HG03575 (cell line): ENCODE data around the gene RFX2.
"Not testable (repeated sequence)": the region's sequence is repeated elsewhere in the genome, so short reads cannot be mapped to it uniquely, and the experiment has no call there.

Experiments used
- ATAC-seq: cut with Tn5 transposase; IDR thresholded peaks from one replicate; pipeline ENCODE4 v1.9.1; 2021; ENCODE audit not compliant: unreplicated experiment, insufficient number of reproducible peaks, low FRiP score; ENCODE audit errors: extremely low read depth

RFX2 gene

GRCh38 chr19:5967994-5968430 lies 142.3 kb downstream of the RFX2 start:
- ATAC-seq: no peak

- ATAC-seq: no peak
These were observed 142.7 kb downstream of the RFX2 start for GRCh38 chr19:5967571-5967970.

GRCh38 chr19:5966941-5967340 lies 143.4 kb downstream of the RFX2 start:
- ATAC-seq: no peak

GRCh38 chr19:5966215-5966614 lies 144.1 kb downstream of the RFX2 start:
- ATAC-seq: no peak

- no peak for ATAC-seq
These were observed 145.3 kb downstream of the RFX2 start for GRCh38 chr19:5964816-5965565.

GRCh38 chr19:5963855-5964254 lies 146.4 kb downstream of the RFX2 start:
- no peak for ATAC-seq

GRCh38 chr19:5963259-5963658 lies 147.0 kb downstream of the RFX2 start:
- not testable (repeated sequence) for ATAC-seq

- ATAC-seq: no peak
These were observed 148.0 kb downstream of the RFX2 start for GRCh38 chr19:5961969-5962945.

- not testable (repeated sequence) for ATAC-seq
These were observed 148.7 kb downstream of the RFX2 start for GRCh38 chr19:5961641-5961968.

GRCh38 chr19:5960005-5961001 lies 150.0 kb downstream of the RFX2 start:
- ATAC-seq: no peak

- no peak for ATAC-seq
These were observed 150.9 kb downstream of the RFX2 start for GRCh38 chr19:5959260-5960004.

- no peak for ATAC-seq
These were observed 151.5 kb downstream of the RFX2 start for GRCh38 chr19:5958851-5959122.

GRCh38 chr19:5958074-5958850 lies 152.0 kb downstream of the RFX2 start:
- no peak for ATAC-seq

GRCh38 chr19:5957170-5957569 lies 153.1 kb downstream of the RFX2 start:
- no peak for ATAC-seq

GRCh38 chr19:5956728-5957127 lies 153.6 kb downstream of the RFX2 start:
- ATAC-seq: no peak

GRCh38 chr19:5956323-5956722 lies 154.0 kb downstream of the RFX2 start:
- no peak for ATAC-seq

- no peak for ATAC-seq
These were observed 154.7 kb downstream of the RFX2 start for GRCh38 chr19:5955636-5955935.

GRCh38 chr19:5954293-5954692 lies 156.0 kb downstream of the RFX2 start:
- ATAC-seq: no peak
